SK-N-SH (cell line): ENCODE measurements around the gene SPTLC2. TPM values are rescaled to one million over a fixed set of nuclear protein-coding genes. Genes with fewer than 3 reads are reported as not detected.

ENCODE experiments used
- CTCF ChIA-PET: fragments of 300-600, 350-600 bp; formaldehyde crosslinking; extraction: SDS; loops from one replicate; lab custom pipeline; 2021; lab: Yijun Ruan, JAX
- POLR2A ChIA-PET: fragments of 350-600 bp; sonication (Branson Sonifier 250); formaldehyde crosslinking; extraction: SDS; loops from one replicate; lab custom pipeline; 2020; ENCODE audit warnings: antibody characterized with exemption, inconsistent platforms; lab: Yijun Ruan, JAX
- DNase-seq: peaks from one replicate; pipeline ENCODE4 v3.0.0; 2012
- H2AFZ ChIP-seq: fragments of 200-600 bp; sonication (generic); 2 replicates; pipeline ENCODE4 v1.8.1; 2016; ENCODE audit warnings: antibody characterized with exemption, mild to moderate bottlenecking, low read depth
- H3F3A ChIP-seq: fragments of 200-600 bp; sonication (generic); replicated peaks from 2 replicates; pipeline ENCODE3; 2016; ENCODE audit warnings: antibody characterized with exemption, mild to moderate bottlenecking; ENCODE audit not compliant: insufficient read depth
- H3K27ac ChIP-seq, 2 experiments: fragments of 200-500 bp in 1 of 2; fragments of 200-600 bp in 1 of 2; sonication (Bioruptor generic) in 1 of 2; sonication (generic), shearing (Covaris generic) in 1 of 2; 2 replicates each; pipeline versions ENCODE4 v1.5.1 to v1.6.1; 2014 to 2016; ENCODE audit warnings: low read depth in 2 of 2, inconsistent platforms in 1 of 2, low read length in 1 of 2, mild to moderate bottlenecking in 1 of 2, mixed read lengths in 1 of 2
- H3K27me3 ChIP-seq: fragments of 200-600 bp; sonication (generic), shearing (Covaris generic); 2 replicates; pipeline ENCODE4 v1.6.1; 2016; ENCODE audit warnings: mixed run types; ENCODE audit not compliant: insufficient read depth
- H3K36me3 ChIP-seq, 2 experiments: fragments of 200-500 bp in 1 of 2; fragments of 200-600 bp in 1 of 2; sonication (Bioruptor generic) in 1 of 2; sonication (generic) in 1 of 2; replicated peaks in 1 of 2; 2 replicates each; pipeline versions ENCODE3 to v1.5.1; 2014 to 2016; ENCODE audit warnings: low read length in 1 of 2, mild to moderate bottlenecking in 1 of 2; ENCODE audit not compliant: insufficient read depth in 2 of 2, control insufficient read depth in 1 of 2
- H3K4me1 ChIP-seq, 2 experiments: fragments of 200-500 bp in 1 of 2; fragments of 200-600 bp in 1 of 2; sonication (Bioruptor generic) in 1 of 2; sonication (generic), shearing (Covaris generic) in 1 of 2; 2 replicates each; pipeline versions ENCODE4 v1.5.1 to v1.6.1; 2014 to 2016; ENCODE audit warnings: low read depth in 1 of 2, low read length in 1 of 2, mixed run types in 1 of 2; ENCODE audit not compliant: insufficient read depth in 2 of 2, control insufficient read depth in 1 of 2
- H3K4me2 ChIP-seq: fragments of 200-600 bp; sonication (generic), shearing (Covaris generic); 2 replicates; pipeline ENCODE4 v1.6.1; 2017; ENCODE audit warnings: mixed run types
- H3K4me3 ChIP-seq, 2 experiments: fragments of 200-500 bp in 1 of 2; fragments of 200-600 bp in 1 of 2; sonication (Bioruptor generic) in 1 of 2; sonication (generic), shearing (Covaris generic) in 1 of 2; 2 replicates each; pipeline versions ENCODE4 v1.5.1 to v1.8.1; 2014 to 2016; ENCODE audit warnings: low read depth in 2 of 2, inconsistent platforms in 1 of 2, low read length in 1 of 2, mild to moderate bottlenecking in 1 of 2, mixed read lengths in 1 of 2, moderate library complexity in 1 of 2
- H3K79me2 ChIP-seq: fragments of 200-600 bp; sonication (generic); 2 replicates; pipeline ENCODE4 v1.8.1; 2017; ENCODE audit warnings: mild to moderate bottlenecking; ENCODE audit not compliant: insufficient read depth
- H3K9ac ChIP-seq: fragments of 200-600 bp; sonication (generic); 2 replicates; pipeline ENCODE4 v1.6.1; 2017; ENCODE audit warnings: mixed run types
- H3K9me2 ChIP-seq: fragments of 200-600 bp; sonication (generic); 2 replicates; pipeline ENCODE4 v1.6.1; 2017; ENCODE audit warnings: mixed run types
- H3K9me3 ChIP-seq: fragments of 200-600 bp; sonication (generic); 2 replicates; pipeline ENCODE4 v1.6.1; 2017; ENCODE audit warnings: mixed run types, mild to moderate bottlenecking, moderate library complexity
- H4K20me1 ChIP-seq: fragments of 200-600 bp; sonication (generic); 2 replicates; pipeline ENCODE4 v1.6.1; 2017; ENCODE audit warnings: mild to moderate bottlenecking, mixed run types; ENCODE audit not compliant: insufficient read depth
- CTCF ChIP-seq: fragments of 200-600 bp; sonication (generic); IDR thresholded peaks from 2 replicates; pipeline ENCODE4 v1.6.1; 2017; ENCODE audit warnings: antibody characterized with exemption, mild to moderate bottlenecking, moderate library complexity
- EP300 ChIP-seq, 2 experiments: IDR thresholded peaks; 2 replicates each; pipeline versions ENCODE4 v1.4.0 to v1.6.1; 2012; ENCODE audit warnings: borderline replicate concordance in 1 of 2, low read depth in 1 of 2, low read length in 1 of 2
- FOSL2 ChIP-seq: IDR thresholded peaks from 2 replicates; pipeline ENCODE4 v1.4.0; 2012; ENCODE audit warnings: low read depth, mild to moderate bottlenecking, moderate library complexity, borderline replicate concordance
- FOXM1 ChIP-seq: IDR thresholded peaks from 2 replicates; pipeline ENCODE4 v1.4.0; 2012; ENCODE audit warnings: low read depth, mild to moderate bottlenecking
- MAX ChIP-seq: IDR thresholded peaks from 2 replicates; pipeline ENCODE4 v1.4.0; 2012; ENCODE audit warnings: low read depth
- MEF2A ChIP-seq: IDR thresholded peaks from 2 replicates; pipeline ENCODE4 v1.4.0; 2012; ENCODE audit warnings: low read depth, borderline replicate concordance
- MXI1 ChIP-seq: IDR thresholded peaks from 2 replicates; pipeline ENCODE4 v1.6.1; 2012; ENCODE audit warnings: mild to moderate bottlenecking, low read depth, low read length, improper control_type of control experiment
- NRF1 ChIP-seq: IDR thresholded peaks from 2 replicates; pipeline ENCODE4 v1.6.1; 2012; ENCODE audit warnings: low read depth, mild to moderate bottlenecking, low read length
- POLR2AphosphoS5 ChIP-seq: IDR thresholded peaks from 2 replicates; pipeline ENCODE4 v1.6.1; 2012; ENCODE audit warnings: low read depth, low read length
- RAD21 ChIP-seq: IDR thresholded peaks from 2 replicates; pipeline ENCODE4 v1.6.1; 2012; ENCODE audit warnings: mild to moderate bottlenecking, low read length
- RCOR1 ChIP-seq: fragments of 150-350 bp; IDR thresholded peaks from 2 replicates; pipeline ENCODE4 v1.6.1; 2017; ENCODE audit warnings: antibody characterized with exemption, low read length
- RXRA ChIP-seq: IDR thresholded peaks from 2 replicates; pipeline ENCODE4 v1.4.0; 2012; ENCODE audit warnings: low read depth, mild to moderate bottlenecking, borderline replicate concordance
- TAF1 ChIP-seq: IDR thresholded peaks from 2 replicates; pipeline ENCODE4 v1.6.1; 2012; ENCODE audit warnings: low read depth, mild to moderate bottlenecking, low read length, moderate library complexity, borderline replicate concordance
- TCF12 ChIP-seq: IDR thresholded peaks from 2 replicates; pipeline ENCODE4 v1.4.0; 2012
- TEAD4 ChIP-seq: IDR thresholded peaks from 2 replicates; pipeline ENCODE4 v1.4.0; 2012; ENCODE audit warnings: mild to moderate bottlenecking, borderline replicate concordance; ENCODE audit not compliant: insufficient read depth
- YY1 ChIP-seq: IDR thresholded peaks from 2 replicates; pipeline ENCODE4 v1.4.0; 2012; ENCODE audit warnings: low read depth, mild to moderate bottlenecking
- ZBTB33 ChIP-seq: IDR thresholded peaks from 2 replicates; pipeline ENCODE4 v1.4.0; 2012; ENCODE audit warnings: low read depth, borderline replicate concordance
- WGBS: methylation state at CpG from one replicate; pipeline ENCODE4 v1.1.6; 2017; ENCODE audit warnings: low lambda C conversion rate; 5-methylcytosine and 5-hydroxymethylcytosine counted together
- polyA plus RNA-seq, 3 experiments: library from polyadenylated mRNA; depleted of rRNA; stranded (reverse); fragments of >200 nt; gene quantifications; 2 replicates each; pipeline ENCODE4 v1.2.3, GENCODE V29; 2012

The SPTLC2 gene
- polyA plus RNA-seq, 1 of the 3 experiments (the other 2 are of a cell fraction): 10.2 TPM

GRCh38 chr14:77511486-77512162 lies 104.8 kb downstream of the SPTLC2 start (continued):
- TF ChIP-seq RXRA (no peak), TEAD4 (no peak), FOXM1 (no peak), MXI1 (no peak), TCF12 (no peak)
- TF ChIP-seq, all 33 proteins: peak for 0

GRCh38 chr14:77509366-77509765 lies 107.1 kb downstream of the SPTLC2 start:
- peaks cover 19 to 25% of the 10 kb centered on the region in 2 experiments for H3K36me3 ChIP-seq
- POLR2A ChIA-PET: no interaction called here

GRCh38 chr14:77508876-77509275 lies 107.6 kb downstream of the SPTLC2 start:
- Histone ChIP-seq H3K9ac (no peak overlapping the region), H3K9me2 (no peaks in the 10 kb centered on the region), H3K4me2 (no peak overlapping the region), H3F3A (no peaks in the 10 kb centered on the region), H3K4me3 (no peak overlapping the region), H3K79me2 (no peaks in the 10 kb centered on the region), H3K27me3 (no peaks in the 10 kb centered on the region), H4K20me1 (no peaks in the 10 kb centered on the region), H2AFZ (no peak overlapping the region), H3K27ac (no peak overlapping the region), H3K9me3 (no peaks in the 10 kb centered on the region), H3K4me1 (no peaks in the 10 kb centered on the region), H3K36me3 (peaks cover 19 to 25% of the 10 kb centered on the region in 2 experiments)
- ChIA-PET CTCF (no interaction called here), POLR2A (no interaction called here)
- 98% methylated on average over 3 of the region's 3 CpGs for WGBS
- no peak for DNase-seq
- no peak for TF ChIP-seq TAF1
- TF ChIP-seq MEF2A: no peak
- no peak for TF ChIP-seq NRF1
- no peak for TF ChIP-seq RCOR1

More at GRCh38 chr14:77509366-77509765, 107.1 kb downstream of the SPTLC2 start:
- WGBS: 91% methylated on average over 4 of the region's 4 CpGs
- no peak for TF ChIP-seq MAX
- TF ChIP-seq RAD21: no peak
- Histone ChIP-seq H3K27me3 (no peaks in the 10 kb centered on the region), H4K20me1 (no peaks in the 10 kb centered on the region), H3K9me2 (no peaks in the 10 kb centered on the region), H3K4me2 (no peak overlapping the region), H2AFZ (no peak overlapping the region), H3F3A (no peaks in the 10 kb centered on the region), H3K27ac (no peak overlapping the region), H3K4me1 (no peaks in the 10 kb centered on the region), H3K9ac (no peak overlapping the region), H3K4me3 (no peak overlapping the region), H3K9me3 (no peaks in the 10 kb centered on the region), H3K79me2 (no peaks in the 10 kb centered on the region)
- CTCF ChIA-PET: no interaction called here
- DNase-seq: no peak

- H3K4me3 ChIP-seq: no peak overlapping the region
- no peak for TF ChIP-seq NRF1
- no peak for TF ChIP-seq EP300 (IDR thresholded peaks at IDR 0.05; ENCODE audit: borderline replicate concordance in 1 of 2, low read depth in 1 of 2, low read length in 1 of 2)
- no peak for TF ChIP-seq FOXM1
- TF ChIP-seq YY1: no peak
- TF ChIP-seq POLR2AphosphoS5: no peak
- no peak for TF ChIP-seq FOSL2
- no peak for TF ChIP-seq TCF12
- no peak for TF ChIP-seq CTCF
- no peak for TF ChIP-seq RXRA
- TF ChIP-seq ZBTB33: no peak
Observed at GRCh38 chr14:77508249-77508648, 108.2 kb downstream of the SPTLC2 start.

More at GRCh38 chr14:77508249-77508648, 108.2 kb downstream of the SPTLC2 start:
- H3K4me1 ChIP-seq: no peaks in the 10 kb centered on the region
- CTCF ChIA-PET: no interaction called here
- DNase-seq: no peak
- POLR2A ChIA-PET: no interaction called here
- H3K9me3 ChIP-seq: no peaks in the 10 kb centered on the region
- H3K4me2 ChIP-seq: no peak overlapping the region
- H3K36me3 ChIP-seq: peaks cover 19 to 25% of the 10 kb centered on the region in 2 experiments
- no peaks in the 10 kb centered on the region for H3K9me2 ChIP-seq
- no peaks in the 10 kb centered on the region for H3F3A ChIP-seq
- no peak overlapping the region for H2AFZ ChIP-seq
- H3K27me3 ChIP-seq: no peaks in the 10 kb centered on the region
- no peak overlapping the region for H3K9ac ChIP-seq
- H4K20me1 ChIP-seq: no peaks in the 10 kb centered on the region
- no peaks in the 10 kb centered on the region for H3K79me2 ChIP-seq
- H3K27ac ChIP-seq: no peak overlapping the region
- 90% methylated on average over 4 of the region's 4 CpGs for WGBS
